ENCODE data around the gene PANX2.

GRCh38 chr22:50228366-50228765, 57.8 kb downstream of the PANX2 start:
- TF ChIP-seq SMARCA4 (IDR thresholded peaks at IDR 0.05) (no peak), TFAP4 (CRISPR knock-in tag; IDR thresholded peaks at IDR 0.05; ENCODE audit: borderline replicate concordance) (no peak), USF2 (CRISPR knock-in tag; IDR thresholded peaks at IDR 0.05) (no peak), PTRF (tag; IDR thresholded peaks at IDR 0.05) (no peak)
